CD14-positive monocyte (primary cell): Measurements from ENCODE around the gene MTA1. TPM values are rescaled to one million over a fixed set of nuclear protein-coding genes. Genes with fewer than 3 reads are reported as not detected.

ENCODE experiments used
- DNase-seq, 3 donors: peaks; one replicate each; pipeline ENCODE4 v3.0.0-alpha.2; 2011 to 2022
- H2AFZ ChIP-seq: 2 replicates; pipeline ENCODE4 v1.6.0; 2012; ENCODE audit warnings: mild to moderate bottlenecking, low read depth, low read length, inconsistent platforms; ENCODE audit not compliant: insufficient read depth, poor library complexity, severe bottlenecking
- H3K27ac ChIP-seq, 2 donors: 1 replicate in 1 of 2; 2 replicates in 1 of 2; pipeline ENCODE4 v1.5.1; 2012 to 2013; ENCODE audit warnings: low read length in 2 of 2, control low read depth in 1 of 2, inconsistent platforms in 1 of 2, low read depth in 1 of 2, mild to moderate bottlenecking in 1 of 2
- H3K27me3 ChIP-seq, 2 donors: one replicate each; pipeline versions ENCODE4 v1.6.0 to v1.6.1; 2011 to 2013; ENCODE audit warnings: low read length in 2 of 2; ENCODE audit not compliant: control insufficient read depth in 2 of 2, insufficient read depth in 2 of 2
- H3K36me3 ChIP-seq, 2 donors: replicated peaks in 1 of 2; 1 replicate in 1 of 2; 2 replicates in 1 of 2; pipeline versions ENCODE4 v1.5.1 to v1.6.1; 2012 to 2013; ENCODE audit warnings: low read length in 2 of 2, control low read depth in 1 of 2, inconsistent platforms in 1 of 2, mild to moderate bottlenecking in 1 of 2; ENCODE audit not compliant: insufficient read depth in 2 of 2, control insufficient read depth in 1 of 2
- H3K4me1 ChIP-seq, 2 donors: 1 replicate in 1 of 2; 2 replicates in 1 of 2; pipeline versions ENCODE4 v1.5.1 to v1.6.1; 2012 to 2013; ENCODE audit warnings: low read length in 2 of 2, control low read depth in 1 of 2, inconsistent platforms in 1 of 2, mild to moderate bottlenecking in 1 of 2, moderate library complexity in 1 of 2; ENCODE audit not compliant: insufficient read depth in 2 of 2, control insufficient read depth in 1 of 2
- H3K4me2 ChIP-seq: replicated peaks from 2 replicates; pipeline ENCODE3; 2012; ENCODE audit warnings: low read length, moderate library complexity, mild to moderate bottlenecking; ENCODE audit not compliant: poor library complexity, severe bottlenecking; ENCODE audit errors: extremely low read depth
- H3K4me3 ChIP-seq, 3 experiments: fragments of 200-600 bp in 1 of 3; sonication (generic) in 1 of 3; replicated peaks in 1 of 3; 1 replicate in 2 of 3; 2 replicates in 1 of 3; pipeline ENCODE4 v1.5.1; 2011 to 2013; ENCODE audit warnings: low read length in 3 of 3, mild to moderate bottlenecking in 3 of 3, control low read depth in 2 of 3, low read depth in 2 of 3, inconsistent platforms in 1 of 3, moderate library complexity in 1 of 3
- H3K79me2 ChIP-seq: 2 replicates; pipeline ENCODE4 v1.6.0; 2012; ENCODE audit warnings: mild to moderate bottlenecking, control low read depth, inconsistent platforms, low read length, moderate library complexity; ENCODE audit not compliant: insufficient read depth
- H3K9ac ChIP-seq: 2 replicates; pipeline ENCODE4 v1.6.0; 2017; ENCODE audit warnings: low read length, mild to moderate bottlenecking; ENCODE audit not compliant: insufficient read depth, poor library complexity, severe bottlenecking
- H3K9me3 ChIP-seq, 2 donors: replicated peaks in 1 of 2; 1 replicate in 1 of 2; 2 replicates in 1 of 2; pipeline versions ENCODE4 v1.5.1 to v1.6.1; 2012 to 2013; ENCODE audit warnings: low read length in 2 of 2, control low read depth in 1 of 2; ENCODE audit not compliant: control insufficient read depth in 1 of 2, insufficient read depth in 1 of 2
- H4K20me1 ChIP-seq: 2 replicates; pipeline ENCODE4 v1.6.0; 2012; ENCODE audit warnings: mild to moderate bottlenecking, low read length, control low read depth, moderate library complexity; ENCODE audit not compliant: insufficient read depth
- H3K27ac Mint-ChIP-seq, 7 donors: one replicate each; pipeline ENCODE4 v1.8.0; 2020; ENCODE audit warnings: mild to moderate bottlenecking in 7 of 7, mixed read lengths in 7 of 7, moderate library complexity in 6 of 7, inconsistent platforms in 2 of 7
- H3K27me3 Mint-ChIP-seq, 3 donors: one replicate each; pipeline ENCODE4 v1.8.0; 2021 to 2022; ENCODE audit warnings: low read depth in 3 of 3, mild to moderate bottlenecking in 3 of 3, mixed read lengths in 3 of 3, moderate library complexity in 3 of 3, inconsistent platforms in 1 of 3
- H3K36me3 Mint-ChIP-seq, 2 donors: one replicate each; pipeline ENCODE4 v1.8.0; 2020; ENCODE audit warnings: mixed read lengths in 2 of 2, inconsistent platforms in 1 of 2, mild to moderate bottlenecking in 1 of 2
- H3K4me1 Mint-ChIP-seq: one replicate; pipeline ENCODE4 v1.8.0; 2020; ENCODE audit warnings: mild to moderate bottlenecking, mixed read lengths
- H3K4me3 Mint-ChIP-seq, 2 donors: one replicate each; pipeline ENCODE4 v1.8.0; 2020; ENCODE audit warnings: mild to moderate bottlenecking in 2 of 2, mixed read lengths in 2 of 2, moderate library complexity in 1 of 2
- H3K9me3 Mint-ChIP-seq, 7 donors: one replicate each; pipeline ENCODE4 v1.8.0; 2020 to 2022; ENCODE audit warnings: mixed read lengths in 7 of 7, mild to moderate bottlenecking in 6 of 7, moderate library complexity in 6 of 7, inconsistent platforms in 2 of 7
- CTCF ChIP-seq: fragments of 200-600 bp; IDR thresholded peaks from one replicate; pipeline ENCODE4 v1.8.0; 2022; ENCODE audit warnings: antibody characterized with exemption, mild to moderate bottlenecking
- WGBS: methylation state at CpG from one replicate; pipeline ENCODE4 v1.1.5; 2013; ENCODE audit warnings: missing lambda C conversion rate; ENCODE audit not compliant: insufficient coverage; 5-methylcytosine and 5-hydroxymethylcytosine counted together
- intact Hi-C, 2 donors: fragments of 100-400 bp; cut with micrococcal nuclease; formaldehyde crosslinking; loops; one replicate each; pipeline versions ENCODE4 v1.15.0 to v1.15.1; 2023
- polyA plus RNA-seq, 3 donors: library from polyadenylated mRNA; depleted of rRNA in 1 of 3; unstranded in 2 of 3; stranded (reverse) in 1 of 3; fragments of 300-500 nt in 2 of 3; fragments of >200 nt in 1 of 3; fragmentation: Illumina TruSeq in 2 of 3; gene quantifications; 1 replicate in 2 of 3; 2 replicates in 1 of 3; pipeline ENCODE4 v1.2.3, GENCODE V29; 2012 to 2021

The MTA1 gene
- polyA plus RNA-seq, 3 donors = 0.91 to 102 (median 2.0) TPM

- Mint-ChIP-seq H3K9me3 (peaks cover 0 to 5% (median 0%) of the 10 kb centered on the region in 7 donors), H3K36me3 (peaks cover 0 to 2% of the 10 kb centered on the region in 2 donors), H3K4me1 (peaks cover 25% of the 10 kb centered on the region), H3K27me3 (peaks cover 37 to 51% (median 48%) of the 10 kb centered on the region in 3 donors), H3K27ac (peak overlapping the region in 1 of 7 donors; percentile 57), H3K4me3 (peak overlapping the region; percentile 49 to 79)
- Histone ChIP-seq H3K4me1 (peaks cover 31 to 41% of the 10 kb centered on the region in 2 donors), H3K27me3 (peaks cover 4 to 41% of the 10 kb centered on the region in 2 donors), H2AFZ (peak overlapping the region; percentile 83), H3K4me3 (peak overlapping the region in 2 of 3 experiments; percentile 7 to 75), H3K79me2 (peaks cover 6% of the 10 kb centered on the region), H3K36me3 (no peaks in the 10 kb centered on the region), H3K27ac (no peak overlapping the region), H4K20me1 (peaks cover 4% of the 10 kb centered on the region), H3K4me2 (peak overlapping the region; percentile 75), H3K9ac (peak overlapping the region; percentile 61), H3K9me3 (no peaks in the 10 kb centered on the region)
- no peak for TF ChIP-seq CTCF
- intact Hi-C loops = loop anchor here in 1 of 2 donors (5.0 kb wide), 1 partner anchor 43 kb away; no protein-coding TSS in a partner anchor
- no peak for DNase-seq
- 92% methylated on average over 11 of the region's 25 CpGs for WGBS
Measured at GRCh38 chr14:105415481-105416428, 3.9 kb upstream of the MTA1 start.

GRCh38 chr14:105416671-105417070 lies 3.0 kb upstream of the MTA1 start:
- no peak overlapping the region for H2AFZ ChIP-seq
- intact Hi-C loops = loop anchor here in 1 of 2 donors (5.0 kb wide), 1 partner anchor 44 kb away; no protein-coding TSS in a partner anchor
- peaks cover 0 to 5% (median 0%) of the 10 kb centered on the region in 7 donors for H3K9me3 Mint-ChIP-seq

More at GRCh38 chr14:105416671-105417070, 3.0 kb upstream of the MTA1 start:
- Mint-ChIP-seq H3K27ac (peak overlapping the region in 1 of 7 donors; percentile 1), H3K4me1 (peaks cover 29% of the 10 kb centered on the region), H3K4me3 (no peak overlapping the region), H3K27me3 (peaks cover 35 to 45% (median 44%) of the 10 kb centered on the region in 3 donors), H3K36me3 (peaks cover 0 to 2% of the 10 kb centered on the region in 2 donors)
- Histone ChIP-seq H3K79me2 (peaks cover 15% of the 10 kb centered on the region), H3K9ac (no peak overlapping the region), H4K20me1 (peaks cover 12% of the 10 kb centered on the region), H3K4me2 (no peak overlapping the region), H3K4me1 (peaks cover 34 to 41% of the 10 kb centered on the region in 2 donors), H3K9me3 (no peaks in the 10 kb centered on the region), H3K4me3 (no peak overlapping the region), H3K36me3 (no peaks in the 10 kb centered on the region), H3K27ac (no peak overlapping the region), H3K27me3 (peaks cover 4 to 35% of the 10 kb centered on the region in 2 donors)
- DNase-seq = no peak
- 100% methylated on average over 6 of the region's 11 CpGs for WGBS
- TF ChIP-seq CTCF = no peak
